ENCODE results near the gene FSHR. TPM values are rescaled to one million over a fixed set of nuclear protein-coding genes. Genes with fewer than 3 reads are reported as not detected.

FSHR gene
- total RNA-seq, 1 experiment from 2014 or later: not detected

DNA sequence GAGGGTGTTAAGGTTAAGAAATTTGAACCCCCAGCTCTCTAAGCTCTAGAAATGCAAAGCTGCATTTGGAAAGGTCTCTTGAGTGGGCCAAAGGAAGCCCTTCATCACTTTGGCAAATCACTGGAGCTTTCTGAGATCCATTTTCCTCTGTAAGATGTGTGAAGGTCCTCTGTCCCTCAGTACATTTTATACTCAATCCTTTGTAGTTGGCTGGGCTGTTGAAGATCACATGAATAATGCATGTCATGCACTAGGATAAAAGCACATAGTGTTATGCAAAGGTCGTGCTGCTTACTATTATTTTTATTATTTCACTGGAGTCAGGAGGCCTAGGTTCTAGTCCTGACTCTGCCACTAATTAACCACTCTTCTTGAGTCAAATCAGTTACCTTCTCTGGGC is 124.9 kb downstream of the FSHR start:
- Histone ChIP-seq H3K36me3 (ENCODE audit: low read depth) (no peaks in the 10 kb centered on the region), H3K4me2 (no peak overlapping the region), H4K20me1 (ENCODE audit: insufficient read depth) (no peaks in the 10 kb centered on the region), H2AFZ (no peak overlapping the region), H3K9me2 (ENCODE audit: insufficient read depth) (no peaks in the 10 kb centered on the region), H3K27ac (no peak overlapping the region), H3K79me2 (ENCODE audit: low read depth) (no peaks in the 10 kb centered on the region), H3K4me1 (replicated peaks; ENCODE audit: insufficient read depth) (no peaks in the 10 kb centered on the region), H3K9me3 (ENCODE audit: insufficient read depth, low read depth) (no peaks in the 10 kb centered on the region), H3K27me3 (ENCODE audit: insufficient read depth, low read depth) (0 out of 2 replicates have a peak, but pooled peaks cover 4% of the 10 kb centered on the region), H3K4me3 (no peak overlapping the region), H3F3A (ENCODE audit: insufficient read depth, low read depth) (no peaks in the 10 kb centered on the region)
- no TSS peak for BruUV-seq (replicated peaks)
- ChIA-PET POLR2A (ENCODE audit: unreplicated experiment) (no interaction called here), CTCF (no interaction called here)
- intact Hi-C loops (cut with micrococcal nuclease; ENCODE audit: unreplicated experiment): no loop called here
- no peak for DNase-seq
- no peak for TF ChIP-seq EZH2 (IDR thresholded peaks at IDR 0.05; ENCODE audit: low read depth)
- TF ChIP-seq, protein P1, sequence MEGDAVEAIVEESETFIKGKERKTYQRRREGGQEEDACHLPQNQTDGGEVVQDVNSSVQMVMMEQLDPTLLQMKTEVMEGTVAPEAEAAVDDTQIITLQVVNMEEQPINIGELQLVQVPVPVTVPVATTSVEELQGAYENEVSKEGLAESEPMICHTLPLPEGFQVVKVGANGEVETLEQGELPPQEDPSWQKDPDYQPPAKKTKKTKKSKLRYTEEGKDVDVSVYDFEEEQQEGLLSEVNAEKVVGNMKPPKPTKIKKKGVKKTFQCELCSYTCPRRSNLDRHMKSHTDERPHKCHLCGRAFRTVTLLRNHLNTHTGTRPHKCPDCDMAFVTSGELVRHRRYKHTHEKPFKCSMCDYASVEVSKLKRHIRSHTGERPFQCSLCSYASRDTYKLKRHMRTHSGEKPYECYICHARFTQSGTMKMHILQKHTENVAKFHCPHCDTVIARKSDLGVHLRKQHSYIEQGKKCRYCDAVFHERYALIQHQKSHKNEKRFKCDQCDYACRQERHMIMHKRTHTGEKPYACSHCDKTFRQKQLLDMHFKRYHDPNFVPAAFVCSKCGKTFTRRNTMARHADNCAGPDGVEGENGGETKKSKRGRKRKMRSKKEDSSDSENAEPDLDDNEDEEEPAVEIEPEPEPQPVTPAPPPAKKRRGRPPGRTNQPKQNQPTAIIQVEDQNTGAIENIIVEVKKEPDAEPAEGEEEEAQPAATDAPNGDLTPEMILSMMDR (conservative IDR thresholded peaks at IDR 0.05): no peak

GRCh38 chr2:49028101-49028500 is 126.2 kb downstream of the FSHR start:
- BruUV-seq (replicated peaks): no TSS peak
- Histone ChIP-seq H3K27me3 (ENCODE audit: insufficient read depth, low read depth) (0 out of 2 replicates have a peak, but pooled peaks cover 4% of the 10 kb centered on the region), H3K4me1 (replicated peaks; ENCODE audit: insufficient read depth) (no peaks in the 10 kb centered on the region), H2AFZ (no peak overlapping the region), H3K27ac (no peak overlapping the region), H3F3A (ENCODE audit: insufficient read depth, low read depth) (no peaks in the 10 kb centered on the region), H3K36me3 (ENCODE audit: low read depth) (no peaks in the 10 kb centered on the region), H3K79me2 (ENCODE audit: low read depth) (no peaks in the 10 kb centered on the region), H3K4me3 (no peak overlapping the region), H4K20me1 (ENCODE audit: insufficient read depth) (no peaks in the 10 kb centered on the region), H3K4me2 (no peak overlapping the region), H3K9me3 (ENCODE audit: insufficient read depth, low read depth) (no peaks in the 10 kb centered on the region), H3K9me2 (ENCODE audit: insufficient read depth) (no peaks in the 10 kb centered on the region)
- TF ChIP-seq, protein P1 (conservative IDR thresholded peaks at IDR 0.05): no peak
- TF ChIP-seq EZH2 (IDR thresholded peaks at IDR 0.05; ENCODE audit: low read depth): no peak
- CTCF ChIA-PET: no interaction called here
- POLR2A ChIA-PET (ENCODE audit: unreplicated experiment): no interaction called here
- DNase-seq: no peak
- intact Hi-C loops (cut with micrococcal nuclease; ENCODE audit: unreplicated experiment): no loop called here

GRCh38 chr2:49026706-49027105 is 127.6 kb downstream of the FSHR start:
- TF ChIP-seq EZH2 (IDR thresholded peaks at IDR 0.05; ENCODE audit: low read depth): no peak
- TF ChIP-seq, protein P1 (conservative IDR thresholded peaks at IDR 0.05): no peak
- no peak for DNase-seq
- Histone ChIP-seq H3K79me2 (ENCODE audit: low read depth) (no peaks in the 10 kb centered on the region), H3K4me1 (replicated peaks; ENCODE audit: insufficient read depth) (no peaks in the 10 kb centered on the region), H3K36me3 (ENCODE audit: low read depth) (no peaks in the 10 kb centered on the region), H3F3A (ENCODE audit: insufficient read depth, low read depth) (no peaks in the 10 kb centered on the region), H2AFZ (no peak overlapping the region), H3K27me3 (ENCODE audit: insufficient read depth, low read depth) (0 out of 2 replicates have a peak, but pooled peaks cover 4% of the 10 kb centered on the region), H4K20me1 (ENCODE audit: insufficient read depth) (no peaks in the 10 kb centered on the region), H3K27ac (no peak overlapping the region), H3K9me2 (ENCODE audit: insufficient read depth) (no peaks in the 10 kb centered on the region), H3K4me3 (no peak overlapping the region), H3K9me3 (ENCODE audit: insufficient read depth, low read depth) (no peaks in the 10 kb centered on the region), H3K4me2 (no peak overlapping the region)
- ChIA-PET POLR2A (ENCODE audit: unreplicated experiment) (no interaction called here), CTCF (no interaction called here)
- no TSS peak for BruUV-seq (replicated peaks)
- intact Hi-C loops (cut with micrococcal nuclease; ENCODE audit: unreplicated experiment): no loop called here

Measured in PC-9 (cell line).